Dermis microvascular lymphatic vessel endothelial cell (primary cell): Measurements from ENCODE around the gene NCCRP1. TPM values are rescaled to one million over a fixed set of nuclear protein-coding genes. Genes with fewer than 3 reads are reported as not detected.

ENCODE experiments used
- DNase-seq, 2 donors: peaks; one replicate each; pipeline versions ENCODE4 v3.0.0 to v3.0.0-alpha.2; 2010; ENCODE audit warnings: low read depth in 2 of 2
- total RNA-seq: library from RNA; depleted of rRNA; stranded (reverse); fragments of >200 nt; gene quantifications from 2 replicates; pipeline ENCODE4 v1.2.1, GENCODE V29; 2014

The NCCRP1 gene, protein sequence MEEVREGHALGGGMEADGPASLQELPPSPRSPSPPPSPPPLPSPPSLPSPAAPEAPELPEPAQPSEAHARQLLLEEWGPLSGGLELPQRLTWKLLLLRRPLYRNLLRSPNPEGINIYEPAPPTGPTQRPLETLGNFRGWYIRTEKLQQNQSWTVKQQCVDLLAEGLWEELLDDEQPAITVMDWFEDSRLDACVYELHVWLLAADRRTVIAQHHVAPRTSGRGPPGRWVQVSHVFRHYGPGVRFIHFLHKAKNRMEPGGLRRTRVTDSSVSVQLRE
- not detected in 2 replicates for total RNA-seq

DNA sequence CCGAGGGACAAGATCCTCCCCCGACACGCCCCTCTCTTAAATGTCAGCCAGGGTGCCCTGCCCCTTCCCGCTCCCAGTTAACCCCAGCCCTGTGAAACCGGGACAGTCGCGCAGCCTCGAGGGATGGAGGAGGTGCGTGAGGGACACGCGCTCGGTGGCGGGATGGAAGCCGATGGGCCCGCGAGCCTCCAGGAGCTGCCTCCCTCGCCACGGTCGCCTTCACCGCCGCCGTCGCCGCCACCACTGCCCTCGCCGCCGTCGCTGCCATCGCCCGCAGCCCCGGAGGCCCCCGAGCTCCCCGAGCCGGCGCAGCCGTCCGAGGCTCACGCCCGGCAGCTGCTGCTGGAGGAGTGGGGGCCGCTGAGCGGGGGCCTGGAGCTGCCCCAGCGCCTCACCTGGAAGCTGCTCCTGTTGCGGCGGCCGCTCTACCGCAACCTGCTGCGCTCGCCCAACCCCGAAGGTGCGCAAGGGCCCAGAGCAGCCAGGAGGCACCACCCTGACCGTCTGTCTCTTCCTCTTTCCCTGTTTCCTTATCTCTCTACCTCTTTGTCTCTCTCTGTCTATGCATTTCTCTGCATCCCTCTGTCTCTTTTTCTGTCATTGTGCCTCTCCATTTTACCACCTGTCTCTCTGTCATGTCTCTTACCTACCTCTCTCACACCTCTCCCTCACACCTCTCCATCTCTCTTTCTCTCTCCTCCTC is at the start of gene NCCRP1:
Gene NCCRP1 (plus strand): TSS at position 105 of the 703 bp plus-strand sequence. CDS start 19 bp downstream, at position 124.
- DNase-seq = no peak

DNA sequence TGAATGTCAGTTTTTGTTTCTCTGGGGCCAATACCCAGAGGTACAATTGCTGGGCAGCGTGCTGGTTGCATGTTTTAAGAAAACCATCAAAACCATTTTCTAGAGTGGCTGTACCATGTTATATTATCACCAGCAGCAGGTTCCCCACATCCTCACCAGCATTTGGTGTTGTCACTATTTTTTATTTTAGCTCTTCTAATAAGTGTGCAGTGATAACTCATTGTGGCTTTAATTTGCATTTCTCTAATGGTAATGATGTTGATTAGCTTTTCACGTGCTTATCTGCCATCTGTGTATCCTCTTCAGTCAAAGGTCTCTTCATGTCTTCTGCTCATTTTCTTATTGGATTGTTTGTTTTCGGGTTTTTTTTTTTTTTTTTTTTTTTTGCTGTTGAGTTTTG is 49.3 kb upstream of the NCCRP1 start:
- DNase-seq = no peak

DNA sequence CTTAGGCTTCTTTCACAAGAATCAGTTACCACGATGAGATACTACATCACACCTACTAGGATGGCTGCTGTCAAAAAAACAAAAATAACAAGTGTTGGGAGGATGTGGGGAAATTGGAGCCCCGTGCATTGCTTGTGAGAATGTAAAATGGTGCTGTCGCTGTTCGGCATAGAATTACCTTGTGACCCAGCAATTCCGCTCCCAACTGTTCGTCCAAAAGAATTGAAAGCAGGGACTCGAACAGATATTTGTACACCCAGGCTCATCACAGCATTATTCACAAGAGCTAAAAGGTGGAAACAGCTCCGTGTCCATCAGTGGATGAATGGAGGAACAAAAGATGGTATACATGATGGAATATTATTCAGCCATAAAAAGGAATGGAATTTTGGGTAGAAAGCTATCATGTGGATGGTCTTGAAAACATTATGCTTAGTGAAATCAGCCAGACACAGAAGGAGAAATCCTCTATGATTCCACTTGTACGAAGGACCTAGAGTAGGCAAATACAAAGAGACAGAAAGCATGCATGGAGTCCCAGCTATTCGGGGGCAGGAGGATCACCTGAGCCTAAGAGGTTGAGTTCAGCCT is 47.7 kb upstream of the NCCRP1 start:
- no peak for DNase-seq

DNA sequence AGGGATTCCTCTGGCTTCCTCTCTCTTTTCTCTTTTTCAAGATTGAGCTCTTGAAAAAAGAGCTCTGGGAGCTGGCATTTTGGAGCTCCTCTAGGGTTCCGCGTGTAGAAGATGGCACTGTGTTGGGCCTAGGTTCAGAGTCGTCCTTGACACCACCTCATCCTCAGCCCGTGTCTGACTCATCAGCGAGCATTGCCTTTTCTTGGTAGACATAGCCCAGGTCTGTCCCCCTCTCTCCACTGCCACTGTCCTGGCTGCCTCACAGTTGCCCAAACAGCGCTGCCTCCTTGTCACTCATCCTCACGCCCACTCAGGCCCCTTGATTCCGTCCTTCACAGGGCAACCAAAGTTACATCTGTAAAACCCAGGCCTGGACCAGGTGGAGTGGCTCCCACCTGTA is 46.5 kb upstream of the NCCRP1 start:
- no peak for DNase-seq

DNA sequence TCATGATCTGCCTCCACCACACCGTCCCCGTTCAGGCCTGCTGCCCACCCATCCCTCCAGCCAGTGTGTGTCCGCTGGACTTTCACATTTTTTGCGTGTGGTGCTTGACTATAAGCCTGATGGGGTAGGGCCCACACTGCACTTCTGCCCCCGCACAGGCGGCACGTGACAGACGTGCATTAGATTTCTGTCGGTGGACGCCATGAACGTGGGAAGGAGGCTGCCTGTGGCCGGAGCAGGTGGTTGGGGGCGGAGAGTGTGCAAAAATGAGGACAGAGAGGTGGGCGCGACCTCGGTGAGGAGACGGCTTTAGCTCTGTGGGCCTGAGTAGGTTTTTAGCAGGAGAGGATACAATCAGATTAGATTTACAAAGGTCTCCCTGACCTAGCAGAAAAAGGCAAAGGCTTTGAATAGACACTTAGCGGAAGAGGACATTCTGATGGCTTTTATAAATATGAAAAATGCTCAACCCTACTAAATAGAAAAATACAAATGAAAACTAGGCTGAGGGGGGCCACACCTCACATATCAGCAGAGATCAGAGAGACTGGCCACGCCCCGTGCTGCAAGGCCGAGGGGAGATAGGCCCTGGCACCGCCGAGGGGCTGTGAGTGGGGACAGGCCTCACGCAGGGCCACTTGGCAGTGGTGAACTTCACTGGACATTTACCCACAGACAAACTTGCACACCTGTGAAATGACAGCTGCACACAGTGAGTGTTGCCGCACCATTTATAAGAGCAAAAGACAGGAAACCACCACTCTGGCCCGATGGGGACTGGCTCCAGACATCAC is 45.8 kb upstream of the NCCRP1 start:
- no peak for DNase-seq

DNA sequence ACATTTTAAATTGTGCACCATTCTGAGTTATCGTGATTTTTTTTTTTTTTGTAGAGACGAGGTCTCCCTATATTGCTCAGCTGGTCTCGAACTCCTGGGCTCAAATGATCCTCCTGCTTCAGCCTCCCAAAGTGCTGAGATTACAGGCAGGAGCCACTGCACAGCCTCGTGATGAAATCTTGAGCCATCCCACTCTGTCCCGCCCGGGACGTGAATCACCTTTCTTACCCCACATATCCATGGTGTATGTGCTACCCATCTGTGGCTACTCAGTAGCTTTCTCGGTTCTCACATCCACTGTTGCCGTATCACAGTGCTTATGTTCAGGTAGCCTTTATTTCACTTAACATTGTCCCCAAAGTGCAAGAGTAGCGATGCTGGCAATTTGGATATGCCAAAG is 44.7 kb upstream of the NCCRP1 start:
- no peak for DNase-seq

DNA sequence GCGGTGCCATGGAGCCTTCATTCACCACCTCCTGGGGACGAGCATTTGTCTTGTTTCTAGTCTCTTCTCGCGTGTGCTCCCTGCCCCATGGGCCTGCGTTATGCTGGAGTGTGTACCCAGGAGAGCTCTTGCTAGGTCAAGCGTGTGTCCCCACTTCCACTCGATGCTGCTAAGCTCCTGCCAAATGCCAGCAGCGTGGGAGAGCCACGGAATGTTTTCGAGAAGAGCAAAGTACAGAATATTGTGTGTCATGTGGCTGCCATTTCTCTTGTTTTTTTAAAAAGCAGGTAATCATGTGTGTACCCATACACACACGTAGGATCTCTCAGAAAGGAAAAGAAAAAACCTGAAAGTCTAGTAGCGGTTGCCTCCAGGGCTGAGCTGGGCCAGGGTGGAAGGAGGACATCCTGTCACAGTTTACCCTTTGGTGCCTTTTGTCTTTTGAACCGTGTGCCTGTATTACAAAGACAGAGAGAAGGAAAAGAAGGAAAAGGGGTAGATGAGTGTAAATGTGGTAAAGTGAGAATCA is 42.6 kb upstream of the NCCRP1 start:
- no peak for DNase-seq

DNA sequence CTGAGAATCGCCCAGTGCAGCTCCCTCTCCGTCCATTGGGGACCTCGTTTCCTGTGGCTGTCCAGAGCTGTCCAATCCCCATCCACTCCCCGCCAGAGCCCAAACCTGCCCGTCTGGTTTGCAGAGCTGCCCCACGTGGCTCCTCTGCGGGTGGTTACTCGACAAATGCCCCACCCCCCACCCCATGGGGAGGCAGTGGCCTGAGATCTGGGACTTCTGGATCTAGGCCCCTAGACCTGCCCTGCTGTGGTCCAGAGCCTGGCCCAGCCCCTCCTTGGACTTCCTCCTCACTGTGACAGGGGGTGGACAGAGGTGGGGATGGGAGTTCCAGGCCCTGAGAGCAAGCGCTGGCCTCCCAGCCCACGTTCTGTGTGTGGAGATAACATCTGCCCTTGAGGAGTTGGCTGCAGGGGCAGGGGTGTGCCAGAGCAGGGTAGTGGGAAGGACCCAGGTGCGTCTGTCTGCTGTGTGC is 42.1 kb upstream of the NCCRP1 start:
- DNase-seq = no peak

DNA sequence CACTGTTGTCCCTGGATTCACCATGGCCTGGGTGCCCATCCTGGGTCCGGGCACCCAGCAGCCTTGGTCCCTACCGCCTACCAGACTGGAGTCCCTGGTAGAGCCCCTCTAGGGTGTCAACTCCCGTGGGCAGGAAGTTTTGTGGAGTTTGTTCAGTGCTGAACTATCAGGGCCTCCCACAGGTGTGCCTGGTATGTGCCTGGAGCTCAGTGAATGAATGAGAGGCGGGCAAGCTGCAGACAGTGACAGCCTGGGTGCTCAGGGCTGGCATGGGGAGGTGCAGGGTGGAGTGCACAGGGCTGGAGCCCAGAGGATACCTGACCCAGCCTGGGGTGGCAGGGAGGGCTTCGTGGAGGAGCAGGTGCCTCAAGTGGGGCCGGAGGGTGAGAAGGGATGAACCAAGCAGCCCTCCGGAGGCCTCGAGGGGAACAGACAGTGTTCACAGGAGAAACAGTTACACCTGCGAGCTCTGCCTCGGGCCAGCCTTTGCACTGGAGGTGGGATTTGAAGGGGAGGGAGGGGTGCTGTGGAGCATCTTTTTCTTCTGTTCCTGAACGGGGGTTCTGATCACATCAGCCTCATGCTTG is 41.6 kb upstream of the NCCRP1 start:
- no peak for DNase-seq

DNA sequence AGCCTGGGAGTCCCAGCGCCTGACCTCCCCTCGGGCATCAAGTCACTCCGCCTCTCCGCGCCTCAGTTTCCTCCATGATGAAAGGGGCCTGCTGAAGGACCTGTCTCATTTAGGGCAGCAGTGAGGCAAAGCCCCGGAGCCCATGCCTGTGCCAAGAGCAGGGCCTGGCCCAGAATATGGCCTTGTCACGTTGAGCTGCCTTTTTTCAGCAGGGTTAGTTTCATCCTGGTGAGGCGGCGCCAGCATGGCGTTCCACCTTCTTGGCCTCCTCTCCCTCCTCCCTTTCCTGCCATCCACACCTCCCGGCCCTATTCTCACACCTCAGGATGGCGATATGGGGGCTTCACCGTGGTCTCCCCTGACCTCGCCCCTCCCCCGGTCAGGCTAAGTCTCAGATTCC is 41.0 kb upstream of the NCCRP1 start:
- DNase-seq = no peak

DNA sequence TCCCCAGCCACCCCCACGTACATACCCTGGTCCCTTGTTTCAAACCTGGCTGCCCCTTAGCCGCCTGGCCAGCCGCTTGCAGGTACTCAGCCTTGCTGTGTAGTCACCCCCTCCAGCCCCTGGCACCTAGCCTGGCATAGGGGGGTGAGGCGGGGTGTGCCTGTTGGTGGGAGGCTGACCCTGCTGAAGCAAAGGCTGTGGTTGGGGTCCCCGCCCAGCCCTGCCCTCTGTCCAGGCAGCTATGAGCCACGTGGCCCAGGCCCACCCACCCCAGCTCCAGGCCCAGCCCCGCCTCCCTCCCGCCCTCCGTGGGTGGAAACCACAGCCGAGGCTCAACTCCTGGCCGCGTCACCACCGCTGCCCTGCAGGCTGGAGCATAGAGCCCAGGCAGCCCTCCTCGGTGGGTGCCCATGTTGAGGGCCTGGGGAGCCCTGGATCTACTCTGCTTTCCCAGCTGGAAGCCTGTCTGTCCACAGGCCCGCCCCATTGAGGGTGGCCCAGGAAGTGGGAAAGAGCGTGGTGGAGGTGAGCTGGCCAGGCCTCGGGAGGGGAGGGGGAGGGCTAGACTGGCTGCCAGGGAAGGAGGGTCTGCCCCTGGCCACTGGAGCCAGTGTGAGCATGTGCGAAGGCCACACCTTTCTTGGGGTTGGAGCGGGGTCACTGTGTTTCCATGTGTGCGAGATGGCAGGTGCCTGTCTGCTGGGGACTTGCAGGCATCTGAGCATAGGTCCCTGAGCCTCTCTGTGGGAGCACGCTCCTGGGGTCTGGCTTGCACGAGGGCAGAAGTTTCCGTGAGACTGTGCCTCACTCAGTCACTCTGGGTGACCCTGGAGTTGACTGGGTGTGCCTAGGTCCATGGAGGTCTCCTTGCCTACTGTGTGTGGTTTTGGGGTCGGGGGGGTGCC is 40.2 kb upstream of the NCCRP1 start:
- no peak for DNase-seq

DNA sequence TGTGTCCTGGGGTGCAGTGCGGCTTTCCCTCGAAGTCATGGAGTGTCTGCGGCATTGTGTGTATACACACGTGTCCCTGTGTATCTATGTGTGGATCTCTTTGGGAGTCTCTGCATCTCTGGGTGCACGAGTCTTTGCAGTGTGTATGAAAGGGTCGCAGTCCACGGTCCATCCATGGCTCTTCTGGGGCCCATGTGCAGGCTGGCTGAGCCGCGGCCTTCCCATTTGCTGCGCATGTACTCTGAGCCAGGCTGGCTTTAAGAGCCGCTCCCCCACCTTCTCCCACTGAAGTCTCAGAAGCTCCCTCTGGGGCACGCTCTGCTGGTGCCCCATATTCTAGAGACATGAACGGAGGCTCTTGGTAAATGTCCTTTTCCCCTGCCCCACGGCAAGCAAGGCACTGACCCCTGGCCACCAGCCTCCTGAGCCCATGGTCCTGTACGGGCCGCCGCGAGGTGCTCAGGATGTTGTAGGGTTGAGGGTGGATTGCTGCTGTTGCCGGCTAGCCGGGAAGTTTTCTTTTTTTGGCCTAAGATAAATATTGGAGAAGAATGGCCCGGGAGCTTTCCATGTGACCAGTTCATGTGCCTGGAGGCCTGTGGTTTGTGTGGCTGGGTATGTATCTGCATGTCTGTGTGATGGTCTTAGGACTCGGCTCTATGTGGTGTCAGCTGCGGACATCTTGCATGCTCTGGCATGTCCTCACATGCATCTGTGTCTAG is 39.3 kb upstream of the NCCRP1 start:
- DNase-seq = peak in 1 of 2 donors; percentile 28

DNA sequence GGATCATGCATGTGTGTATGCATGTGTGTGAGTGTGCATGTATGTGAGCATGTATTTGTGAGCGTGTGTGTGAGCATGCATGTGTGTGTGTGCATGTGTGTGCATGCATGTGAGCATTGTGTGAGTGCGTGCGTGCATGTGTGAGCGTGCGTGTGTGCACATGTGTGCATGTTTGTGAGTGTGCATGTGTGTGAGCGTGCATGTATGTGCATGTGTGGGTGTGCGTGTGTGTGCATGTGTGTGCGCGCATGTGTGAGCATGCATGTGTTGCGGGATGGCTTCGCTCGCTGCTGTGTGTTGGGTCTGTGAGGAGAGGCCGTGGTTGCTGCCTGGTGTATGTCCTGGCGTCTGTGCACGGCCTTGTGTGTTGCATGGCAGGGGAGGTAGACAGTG is 38.8 kb upstream of the NCCRP1 start:
- no peak for DNase-seq

DNA sequence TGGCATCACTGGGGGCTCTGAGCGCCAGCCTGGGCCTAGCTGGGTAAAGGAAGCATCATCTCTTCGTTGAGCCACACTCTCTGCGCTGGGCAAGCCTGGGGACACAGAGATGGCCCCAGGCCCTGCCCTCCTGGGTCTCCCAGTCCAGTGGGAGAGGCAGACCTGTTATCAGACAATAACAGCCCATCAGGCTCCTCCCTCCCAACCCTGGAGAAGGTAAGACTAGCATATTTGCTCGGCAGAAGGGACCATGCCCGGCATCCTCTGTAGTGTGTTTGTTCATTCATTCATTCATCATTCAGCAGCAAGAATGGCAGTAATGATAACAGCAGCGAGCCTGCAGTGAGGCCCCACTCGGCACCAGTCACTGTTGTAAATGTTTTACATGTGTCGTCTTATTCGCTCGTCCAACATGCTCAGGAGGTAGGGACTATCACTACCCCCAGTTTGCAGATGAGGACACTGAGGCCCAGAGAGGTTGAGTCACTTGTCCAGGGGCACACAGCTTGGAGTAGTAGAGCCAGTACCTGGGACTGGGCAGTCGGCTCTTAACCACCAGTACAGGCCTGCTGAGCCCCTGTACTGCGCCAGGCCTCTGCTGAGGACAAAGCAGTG is 38.0 kb upstream of the NCCRP1 start:
- DNase-seq = no peak

DNA sequence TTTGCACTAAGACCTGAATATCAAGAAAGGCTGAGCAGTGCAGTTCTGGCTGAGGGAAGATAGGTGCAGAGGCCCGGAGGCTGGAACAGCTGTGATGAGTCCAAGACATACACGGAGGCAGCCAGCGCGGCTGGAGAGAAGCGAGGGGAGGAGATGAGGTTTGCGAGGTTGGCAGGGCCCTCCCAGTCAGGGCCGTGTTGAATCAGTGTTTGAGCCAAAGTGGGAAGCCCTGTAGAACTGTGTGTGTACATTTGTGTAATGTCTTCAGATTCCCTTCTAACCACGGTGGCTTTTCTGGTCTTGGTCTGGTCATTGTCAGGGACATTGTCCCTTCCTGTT is 36.3 kb upstream of the NCCRP1 start:
- DNase-seq = peak in 1 of 2 donors; percentile 13

DNA sequence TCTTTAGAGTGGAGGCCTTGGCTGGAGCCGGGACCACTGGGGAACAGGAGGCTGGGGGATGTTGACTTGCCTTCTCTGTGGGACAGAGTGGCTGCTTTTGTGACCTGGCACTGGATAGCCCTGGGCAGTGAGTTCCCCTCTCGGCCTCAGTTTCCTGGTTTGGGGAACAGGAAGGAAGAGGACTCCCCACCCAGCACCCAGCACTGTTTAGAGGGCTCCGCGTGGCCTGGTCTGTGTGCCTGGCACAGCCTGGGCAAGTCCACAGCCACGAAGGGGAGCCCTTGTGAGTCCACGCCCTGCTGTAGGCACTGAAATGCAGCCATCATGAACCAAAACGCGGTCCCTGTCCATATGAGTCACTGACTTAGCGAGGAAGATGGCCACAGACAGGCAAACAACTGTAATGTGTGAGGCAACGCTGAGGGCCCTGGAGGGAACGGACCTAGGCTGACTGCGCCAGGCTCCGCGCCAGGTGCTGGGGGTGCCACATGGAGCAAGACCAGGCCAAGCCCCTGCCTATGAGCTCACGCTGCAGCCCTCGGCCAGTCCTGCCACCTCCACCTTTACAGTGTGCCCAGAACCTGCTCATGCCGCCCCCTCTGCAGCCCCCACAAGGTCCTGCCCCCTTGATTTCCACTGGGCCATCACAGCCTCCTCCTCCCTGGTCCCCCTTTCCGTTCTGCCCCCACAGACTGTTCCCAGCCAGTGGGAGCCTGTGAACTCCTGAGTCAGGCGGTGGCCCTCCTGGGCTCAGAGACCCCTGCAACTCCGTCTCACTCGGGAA is 35.7 kb upstream of the NCCRP1 start:
- DNase-seq = peak; percentile 12 to 32

DNA sequence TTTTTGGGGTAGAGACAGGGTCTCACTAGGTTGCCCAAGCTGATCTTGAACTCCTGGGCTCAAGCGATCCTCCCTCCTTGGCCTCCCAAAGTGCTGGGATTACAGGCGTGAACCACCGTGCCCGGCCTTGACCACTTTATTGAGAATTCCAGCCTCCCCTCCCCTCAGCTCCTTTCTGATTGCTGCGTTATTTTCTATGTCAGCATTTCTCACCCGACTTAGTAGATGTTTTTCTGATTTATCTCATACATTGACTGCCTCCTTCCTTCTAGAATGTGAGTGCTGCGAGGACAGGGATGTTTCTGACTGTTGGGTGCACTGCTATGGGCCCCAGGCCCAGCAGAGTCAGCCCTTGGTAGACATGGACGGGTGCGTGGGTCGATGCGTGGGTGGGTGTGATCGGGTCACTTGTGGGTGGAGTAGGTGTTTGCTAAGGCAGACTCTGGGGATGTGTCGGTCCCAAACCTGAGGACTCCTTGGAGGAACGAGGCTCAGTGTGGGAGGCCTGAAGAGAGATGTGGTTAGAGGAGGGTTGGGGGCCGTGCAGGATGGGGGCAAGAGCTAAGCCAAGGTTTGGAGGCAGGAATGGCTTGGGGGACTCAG is 34.2 kb upstream of the NCCRP1 start:
- DNase-seq = no peak

DNA sequence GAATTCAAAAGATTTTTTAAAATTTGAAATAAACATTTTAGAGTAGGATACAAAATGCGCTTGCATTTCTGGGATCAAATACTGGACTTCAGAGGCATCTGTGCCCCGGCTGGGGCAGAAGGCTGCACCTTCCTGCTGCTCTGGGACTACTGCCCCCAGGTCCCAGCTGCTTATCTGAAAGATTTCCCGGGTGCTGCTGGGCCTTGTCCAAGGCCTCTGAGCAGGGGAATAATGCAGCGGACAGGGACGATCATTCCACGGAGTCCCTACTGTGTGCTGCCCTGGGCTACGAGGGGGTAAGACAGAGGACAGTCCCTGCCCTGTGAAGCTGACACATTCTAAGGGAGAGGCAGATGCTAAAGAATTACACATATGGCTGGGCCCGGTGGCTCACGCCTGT is 33.1 kb upstream of the NCCRP1 start:
- DNase-seq = no peak
